ENCODE results near the gene NTM. TPM values are rescaled to one million over a fixed set of nuclear protein-coding genes. Genes with fewer than 3 reads are reported as not detected.

NTM gene
- total RNA-seq, 1 experiment from 2014 or later = 9.9 TPM

GRCh38 chr11:131658414-131658813 is 288.0 kb downstream of the NTM start:
- Histone ChIP-seq H4K20me1 (ENCODE audit: control insufficient read depth, insufficient read depth, insufficient read length) (no peaks in the 10 kb centered on the region), H4K8ac (replicated peaks; ENCODE audit: insufficient read length, low read depth, low read length) (no peak overlapping the region)

More at GRCh38 chr11:131658414-131658813, 288.0 kb downstream of the NTM start:
- WGBS (ENCODE audit: extremely low coverage, insufficient read length, low lambda C conversion rate) = no CpG with 5 or more reads among the region's 17 CpGs
- H2BK12ac ChIP-seq (ENCODE audit: insufficient read length, low read depth, low read length) = no peak overlapping the region
- no peaks in the 10 kb centered on the region for H3K27me3 ChIP-seq (ENCODE audit: insufficient read depth, low read length)
- no peak overlapping the region for H3K27ac Mint-ChIP-seq
- no peaks in the 10 kb centered on the region for H3K79me2 ChIP-seq (ENCODE audit: insufficient read depth, low read length)
- H2BK120ac ChIP-seq (ENCODE audit: low read depth, low read length, poor library complexity, severe bottlenecking) = no peak overlapping the region
- no peaks in the 10 kb centered on the region for H3K79me1 ChIP-seq (ENCODE audit: insufficient read depth, low read depth, low read length, poor library complexity, severe bottlenecking)
- no peak overlapping the region for H3K4me3 Mint-ChIP-seq
- no peak overlapping the region for H3K27ac ChIP-seq (ENCODE audit: insufficient read length, low read depth, low read length)
- no peak overlapping the region for H4K5ac ChIP-seq (ENCODE audit: insufficient read length, low read depth, low read length)
- H3K27me3 Mint-ChIP-seq (ENCODE audit: low read depth) = peaks cover 3% of the 10 kb centered on the region
- no peak overlapping the region for H3K4me2 ChIP-seq (ENCODE audit: insufficient read depth, insufficient read length, low read length)
- no peak overlapping the region for H3K56ac ChIP-seq (ENCODE audit: insufficient read length, low read depth, low read length)
- H2AFZ ChIP-seq (ENCODE audit: low read length) = no peak overlapping the region
- H3K14ac ChIP-seq (ENCODE audit: insufficient read depth, low read length) = no peak overlapping the region
- H3K23me2 ChIP-seq (ENCODE audit: insufficient read length, low read depth, low read length, poor library complexity, severe bottlenecking) = no peaks in the 10 kb centered on the region
- no peak overlapping the region for H2BK5ac ChIP-seq (ENCODE audit: insufficient read length, low read length)
- no peak overlapping the region for H3K4ac ChIP-seq (ENCODE audit: low read depth, low read length)
- no peak overlapping the region for H2BK15ac ChIP-seq (ENCODE audit: low read depth, low read length)
- no peaks in the 10 kb centered on the region for H3K9me3 ChIP-seq (ENCODE audit: control insufficient read depth, low read depth, low read length)
- no peak for DNase-seq
- H3K23ac ChIP-seq (ENCODE audit: insufficient read length, low read depth, low read length) = no peak overlapping the region
- H4K91ac ChIP-seq (ENCODE audit: insufficient read length, low read depth, low read length) = no peak overlapping the region
- H3K9me3 Mint-ChIP-seq = no peaks in the 10 kb centered on the region; a peak in 1 of 5 replicates
- no peak overlapping the region for H3K18ac ChIP-seq (ENCODE audit: insufficient read length, low read depth, low read length)
- H3K36me3 Mint-ChIP-seq (ENCODE audit: insufficient read depth in 1 of 3, low read depth in 3 of 3) = no peaks in the 10 kb centered on the region; a peak in 1 of 7 replicates
- no peak for TF ChIP-seq CTCF (conservative IDR thresholded peaks at IDR 0.05)
- peaks cover 34% of the 10 kb centered on the region for H3K4me1 ChIP-seq (ENCODE audit: insufficient read depth, low read length)
- H3T11ph ChIP-seq (ENCODE audit: low read length) = no peak overlapping the region
- H3K9ac ChIP-seq (ENCODE audit: extremely low read depth, insufficient read length, low read length) = no peak overlapping the region
- peaks cover 81 to 84% of the 10 kb centered on the region in 2 experiments for H3K4me1 Mint-ChIP-seq
- no peak overlapping the region for H2BK20ac ChIP-seq (ENCODE audit: low read depth, low read length, poor library complexity, severe bottlenecking)
- H2AK5ac ChIP-seq (ENCODE audit: insufficient read length, low read length) = no peak overlapping the region
